ENCODE data around the gene ESYT2.

GRCh38 chr7:158757404-158757989 is 71.8 kb downstream of the ESYT2 start:
- no peak for TF ChIP-seq CTCF (tag by site-specific recombination; IDR thresholded peaks at IDR 0.05)
- TF ChIP-seq, protein P1, sequence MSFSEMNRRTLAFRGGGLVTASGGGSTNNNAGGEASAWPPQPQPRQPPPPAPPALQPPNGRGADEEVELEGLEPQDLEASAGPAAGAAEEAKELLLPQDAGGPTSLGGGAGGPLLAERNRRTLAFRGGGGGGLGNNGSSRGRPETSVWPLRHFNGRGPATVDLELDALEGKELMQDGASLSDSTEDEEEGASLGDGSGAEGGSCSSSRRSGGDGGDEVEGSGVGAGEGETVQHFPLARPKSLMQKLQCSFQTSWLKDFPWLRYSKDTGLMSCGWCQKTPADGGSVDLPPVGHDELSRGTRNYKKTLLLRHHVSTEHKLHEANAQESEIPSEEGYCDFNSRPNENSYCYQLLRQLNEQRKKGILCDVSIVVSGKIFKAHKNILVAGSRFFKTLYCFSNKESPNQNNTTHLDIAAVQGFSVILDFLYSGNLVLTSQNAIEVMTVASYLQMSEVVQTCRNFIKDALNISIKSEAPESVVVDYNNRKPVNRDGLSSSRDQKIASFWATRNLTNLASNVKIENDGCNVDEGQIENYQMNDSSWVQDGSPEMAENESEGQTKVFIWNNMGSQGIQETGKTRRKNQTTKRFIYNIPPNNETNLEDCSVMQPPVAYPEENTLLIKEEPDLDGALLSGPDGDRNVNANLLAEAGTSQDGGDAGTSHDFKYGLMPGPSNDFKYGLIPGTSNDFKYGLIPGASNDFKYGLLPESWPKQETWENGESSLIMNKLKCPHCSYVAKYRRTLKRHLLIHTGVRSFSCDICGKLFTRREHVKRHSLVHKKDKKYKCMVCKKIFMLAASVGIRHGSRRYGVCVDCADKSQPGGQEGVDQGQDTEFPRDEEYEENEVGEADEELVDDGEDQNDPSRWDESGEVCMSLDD (tag by site-specific recombination; IDR thresholded peaks at IDR 0.05) = no peak
